DND-41 (cell line): Measurements from ENCODE around the gene GCKR.

Experiments
- CTCF ChIP-seq: IDR thresholded peaks from 2 replicates; pipeline ENCODE4 v1.5.1; 2012; ENCODE audit warnings: borderline replicate concordance, low read length, moderate library complexity, mild to moderate bottlenecking; ENCODE audit not compliant: poor library complexity, severe bottlenecking; ENCODE audit errors: extremely low read depth
- EZH2 ChIP-seq: IDR thresholded peaks from 3 replicates; pipeline ENCODE4 v1.6.1; 2012; ENCODE audit warnings: borderline replicate concordance, low read depth, mild to moderate bottlenecking, moderate library complexity, low read length, inconsistent platforms; ENCODE audit not compliant: severe bottlenecking

DNA sequence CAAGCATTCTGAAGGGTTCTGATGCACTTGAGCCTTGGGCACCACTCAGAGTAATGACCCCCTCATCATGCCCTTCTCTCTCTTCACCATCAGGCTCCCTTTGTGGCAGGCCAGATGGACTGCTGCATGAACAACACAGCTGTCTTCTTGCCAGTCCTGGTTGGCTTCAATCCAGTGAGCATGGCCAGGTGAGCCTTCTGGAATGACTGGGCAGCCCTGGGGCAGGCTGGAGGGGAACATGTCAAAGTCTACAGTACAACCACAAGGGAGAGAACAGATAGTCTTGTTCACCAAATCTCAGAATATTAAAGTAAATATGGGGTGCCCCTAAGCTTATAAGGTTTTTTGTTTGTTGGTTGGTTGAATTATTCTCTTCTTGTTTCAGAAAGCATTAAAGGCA, 4.4 kb downstream of the GCKR start:
- TF ChIP-seq CTCF (no peak), EZH2 (no peak)
